GM12878 (cell line): Measurements from ENCODE around the gene JMJD6. TPM values are rescaled to one million over a fixed set of nuclear protein-coding genes. Genes with fewer than 3 reads are reported as not detected.

ENCODE experiments used
- ATAC-seq: fragments of 200-7000 bp; cut with Tn5 transposase; 3 replicates; pipeline ENCODE4 v1.9.1; 2020; ENCODE audit warnings: mild to moderate bottlenecking, moderate library complexity
- BruUV-seq: library from RNA; stranded (reverse); fragments of 400-500 nt; replicated peaks from 2 replicates; lab custom pipeline; 2021; lab: Mats Ljungman, UMichigan
- CTCF ChIA-PET: fragments of 300-600 bp; sonication (Branson Sonifier 250); formaldehyde crosslinking; extraction: SDS; loops from one replicate; lab custom pipeline; 2021; ENCODE audit warnings: inconsistent platforms; lab: Yijun Ruan, JAX
- POLR2A ChIA-PET: fragments of 350-600 bp; formaldehyde crosslinking; extraction: SDS; loops from one replicate; lab custom pipeline; 2021; ENCODE audit warnings: inconsistent platforms; lab: Charles Lee
- RAD21 ChIA-PET: fragments of 300-600 bp; sonication (Branson Sonifier 250); formaldehyde crosslinking; loops from one replicate; lab custom pipeline; 2023; ENCODE audit warnings: antibody characterized with exemption; ENCODE audit not compliant: unreplicated experiment; lab: Charles Lee
- SMC1A ChIA-PET: fragments of 300-600 bp; sonication (Branson Sonifier 250); formaldehyde crosslinking; loops from one replicate; lab custom pipeline; 2023; ENCODE audit not compliant: unreplicated experiment, uncharacterized antibody; lab: Charles Lee
- DNase-seq: peaks from one replicate; pipeline ENCODE4 v3.0.0-alpha.2; 2011; ENCODE audit warnings: low read depth, low spot score
- FAIRE-seq: peaks from 3 replicates; lab custom pipeline; 2011; peaks lifted over from hg19 to GRCh38; lab: Jason Lieb, UNC
- H2AFZ ChIP-seq: 2 replicates; pipeline ENCODE4 v1.6.0; 2011; ENCODE audit warnings: low read depth, low read length, control low read depth; ENCODE audit not compliant: control insufficient read depth
- H3K27ac ChIP-seq: 2 replicates; pipeline ENCODE4 v1.5.1; 2011; ENCODE audit warnings: control low read depth; ENCODE audit not compliant: control insufficient read depth, insufficient read depth
- H3K27me3 ChIP-seq, 2 experiments: replicated peaks in 1 of 2; 2 replicates each; pipeline versions ENCODE4 v1.6.0 to v1.6.1; 2011; ENCODE audit warnings: low read length in 1 of 2; ENCODE audit not compliant: control insufficient read depth in 2 of 2, insufficient read depth in 2 of 2
- H3K36me3 ChIP-seq, 2 experiments: 2 replicates each; pipeline ENCODE4 v1.5.1; 2011; ENCODE audit warnings: low read length in 1 of 2; ENCODE audit not compliant: control insufficient read depth in 2 of 2, insufficient read depth in 2 of 2
- H3K4me1 ChIP-seq: 2 replicates; pipeline ENCODE4 v1.6.1; 2011; ENCODE audit warnings: mild to moderate bottlenecking, low read length, moderate library complexity, mixed read lengths; ENCODE audit not compliant: control insufficient read depth, insufficient read depth
- H3K4me2 ChIP-seq: 2 replicates; pipeline ENCODE4 v1.6.0; 2011; ENCODE audit warnings: control low read depth; ENCODE audit not compliant: control insufficient read depth, insufficient read depth
- H3K4me3 ChIP-seq: fragments of 200-600 bp; sonication (generic); 2 replicates; pipeline ENCODE4 v1.5.1; 2016
- H3K79me2 ChIP-seq: 2 replicates; pipeline ENCODE4 v1.6.0; 2011; ENCODE audit warnings: low read length; ENCODE audit not compliant: control insufficient read depth, insufficient read depth
- H3K9ac ChIP-seq: 2 replicates; pipeline ENCODE4 v1.8.0; 2011; ENCODE audit warnings: low read length, control low read depth, mixed read lengths; ENCODE audit not compliant: control insufficient read depth, insufficient read depth
- H3K9me3 ChIP-seq: replicated peaks from 3 replicates; pipeline ENCODE4 v1.5.1; 2011; ENCODE audit warnings: mild to moderate bottlenecking, low read length; ENCODE audit not compliant: control insufficient read depth, insufficient read depth
- H4K20me1 ChIP-seq: 2 replicates; pipeline ENCODE4 v1.6.0; 2011; ENCODE audit not compliant: control insufficient read depth, insufficient read depth
- E2F4 ChIP-seq: IDR thresholded peaks from 2 replicates; pipeline ENCODE4 v1.6.1; 2012; ENCODE audit warnings: low read depth, low read length, improper control_type of control experiment
- EZH2 ChIP-seq: IDR thresholded peaks from 2 replicates; pipeline ENCODE4 v1.6.1; 2012; ENCODE audit warnings: low read depth, mild to moderate bottlenecking, control low read depth, inconsistent platforms, low read length, borderline replicate concordance; ENCODE audit not compliant: control insufficient read depth
- MEF2B ChIP-seq: fragments of 450-650 bp; IDR thresholded peaks from 2 replicates; pipeline ENCODE4 v1.6.1; 2018; ENCODE audit warnings: mild to moderate bottlenecking, moderate library complexity; ENCODE audit not compliant: partially characterized antibody, poor library complexity, severe bottlenecking
- MYC ChIP-seq: IDR thresholded peaks from 2 replicates; pipeline ENCODE4 v1.6.1; 2011; ENCODE audit warnings: mild to moderate bottlenecking, low read length, moderate library complexity, inconsistent platforms; ENCODE audit not compliant: insufficient read depth, insufficient replicate concordance, insufficient read length, severe bottlenecking
- NFIC ChIP-seq: IDR thresholded peaks from 2 replicates; pipeline ENCODE4 v1.6.1; 2012; ENCODE audit warnings: low read depth, mild to moderate bottlenecking, inconsistent platforms, low read length, moderate library complexity
- NFXL1 ChIP-seq: fragments of 450-650 bp; IDR thresholded peaks from 2 replicates; pipeline ENCODE4 v1.6.1; 2017; ENCODE audit warnings: antibody characterized with exemption, mild to moderate bottlenecking, borderline replicate concordance
- NR2C2 ChIP-seq: IDR thresholded peaks from 2 replicates; pipeline ENCODE4 v1.6.1; 2011; ENCODE audit warnings: borderline replicate concordance, low read depth; ENCODE audit not compliant: control insufficient read depth, insufficient read length
- SIN3A ChIP-seq: IDR thresholded peaks from 2 replicates; pipeline ENCODE4 v1.6.1; 2012; ENCODE audit warnings: low read depth, low read length, improper control_type of control experiment
- WGBS: methylation state at CpG from one replicate; pipeline ENCODE4 v1.1.6; 2016; ENCODE audit warnings: low lambda C conversion rate; ENCODE audit not compliant: insufficient replicate concordance, insufficient coverage; ENCODE audit errors: missing lambda C conversion rate; 5-methylcytosine and 5-hydroxymethylcytosine counted together
- in situ Hi-C: fragments of 300-500 bp; cut with MboI; formaldehyde crosslinking; loops from 9 replicates; pipeline ENCODE4 v1.14.3; 2018; ENCODE audit warnings: mixed read lengths
- intact Hi-C: fragments of 100-400 bp; cut with micrococcal nuclease; formaldehyde crosslinking; loops from one replicate; pipeline ENCODE4 v1.14.2; 2022; ENCODE audit not compliant: unreplicated experiment
- polyA plus RNA-seq, 11 experiments: library from polyadenylated mRNA; depleted of rRNA in 4 of 11; unstranded in 6 of 11; stranded (reverse) in 5 of 11; fragments of >200 nt; fragmentation: Nextera tagmentation in 4 of 11; fragmentation: Illumina TruSeq in 1 of 11; extraction: Ambion mirVana in 4 of 11; extraction: Trizol in 1 of 11; gene quantifications; 1 replicate in 1 of 11; 2 replicates in 10 of 11; pipeline versions ENCODE4 v1.2.1 to v1.2.3, GENCODE V29; 2011 to 2016; ENCODE audit warnings: inconsistent platforms in 2 of 11, missing spikeins in 2 of 11, low read depth in 1 of 11
- total RNA-seq, 4 experiments: library from RNA; depleted of rRNA in 3 of 4; stranded (reverse); fragments of >200 nt in 3 of 4; fragmentation: Illumina TruSeq in 1 of 4; extraction: Trizol in 1 of 4; gene quantifications; 2 replicates each; pipeline versions ENCODE4 v1.2.1 to v1.2.3, GENCODE V29; 2013 to 2021
- TF ChIP-seq, protein P1 (sequence below): fragments of 450-650 bp; IDR thresholded peaks from 2 replicates; pipeline ENCODE4 v1.6.1; 2017; ENCODE audit warnings: borderline replicate concordance
- TF ChIP-seq, protein P2 (sequence below): fragments of 450-650 bp; IDR thresholded peaks from 2 replicates; pipeline ENCODE4 v1.6.1; 2017; ENCODE audit warnings: mild to moderate bottlenecking
- TF ChIP-seq, protein P3 (sequence below): fragments of 450-650 bp; conservative IDR thresholded peaks from 2 replicates; pipeline ENCODE4 v1.6.1; 2017; ENCODE audit warnings: mild to moderate bottlenecking, moderate library complexity
- TF ChIP-seq, protein P4 (sequence below): IDR thresholded peaks from 2 replicates; pipeline ENCODE4 v1.6.1; 2012; ENCODE audit warnings: mild to moderate bottlenecking, low read depth, low read length

The JMJD6 gene
- total and polyA plus RNA-seq, 10 of the 15 experiments (the other 5 are each of a cell fraction or from before 2014, with no cell fraction given): 1.2 to 36.0 (median 22.2) TPM

DNA sequence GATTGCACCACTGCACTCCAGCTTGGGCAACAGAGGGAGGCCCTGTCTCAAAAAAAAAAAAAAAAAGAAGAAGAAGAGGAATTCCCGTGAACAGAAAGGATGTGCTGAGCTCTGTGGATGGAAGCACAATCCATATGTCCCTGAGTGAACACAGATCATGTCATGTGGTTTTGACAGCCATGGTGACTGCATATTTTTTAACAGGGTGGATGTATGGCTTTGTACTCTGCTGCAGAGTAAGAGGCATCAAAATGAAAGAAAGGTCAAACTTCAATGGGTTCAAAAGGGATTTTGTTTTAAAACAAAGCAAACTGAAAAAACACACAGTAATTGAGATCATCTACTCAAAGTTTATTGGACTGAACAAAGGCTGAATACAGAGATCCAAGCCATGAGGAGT lies 47.2 kb downstream of the JMJD6 start:
- Histone ChIP-seq H3K9ac (no peak overlapping the region), H3K27me3 (peaks cover 0 to 5% of the 10 kb centered on the region in 2 experiments; a peak in 2 of 4 replicates), H3K9me3 (no peaks in the 10 kb centered on the region), H3K79me2 (no peaks in the 10 kb centered on the region), H3K27ac (no peak overlapping the region), H4K20me1 (no peaks in the 10 kb centered on the region), H2AFZ (no peak overlapping the region), H3K4me3 (no peak overlapping the region), H3K36me3 (no peaks in the 10 kb centered on the region), H3K4me2 (no peak overlapping the region), H3K4me1 (no peaks in the 10 kb centered on the region)
- ChIA-PET CTCF (interaction anchor here (0.6 kb wide), 1 partner anchor 96 kb away, joined by 3 read pairs; no protein-coding TSS in a partner anchor), SMC1A (no interaction called here), RAD21 (no interaction called here), POLR2A (interaction anchor here (0.6 kb wide), 1 partner anchor 122 kb away, joined by 3 read pairs; no protein-coding TSS in a partner anchor)
- in situ Hi-C loops (no loop called here), intact Hi-C loops (no loop called here)
- no peak for DNase-seq
- FAIRE-seq: no peak
- no TSS peak for BruUV-seq
- WGBS: 27% methylated on average over 1 of the region's 1 CpG
- no peak for ATAC-seq
- no peak for TF ChIP-seq E2F4
- TF ChIP-seq NFIC: no peak
- TF ChIP-seq SIN3A: no peak
- TF ChIP-seq NR2C2: no peak
- TF ChIP-seq MYC: no peak
- TF ChIP-seq EZH2: no peak
- TF ChIP-seq MEF2B: no peak
- TF ChIP-seq, protein P1, sequence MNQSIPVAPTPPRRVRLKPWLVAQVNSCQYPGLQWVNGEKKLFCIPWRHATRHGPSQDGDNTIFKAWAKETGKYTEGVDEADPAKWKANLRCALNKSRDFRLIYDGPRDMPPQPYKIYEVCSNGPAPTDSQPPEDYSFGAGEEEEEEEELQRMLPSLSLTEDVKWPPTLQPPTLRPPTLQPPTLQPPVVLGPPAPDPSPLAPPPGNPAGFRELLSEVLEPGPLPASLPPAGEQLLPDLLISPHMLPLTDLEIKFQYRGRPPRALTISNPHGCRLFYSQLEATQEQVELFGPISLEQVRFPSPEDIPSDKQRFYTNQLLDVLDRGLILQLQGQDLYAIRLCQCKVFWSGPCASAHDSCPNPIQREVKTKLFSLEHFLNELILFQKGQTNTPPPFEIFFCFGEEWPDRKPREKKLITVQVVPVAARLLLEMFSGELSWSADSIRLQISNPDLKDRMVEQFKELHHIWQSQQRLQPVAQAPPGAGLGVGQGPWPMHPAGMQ: no peak
- TF ChIP-seq NFXL1: no peak
- TF ChIP-seq, protein P2, sequence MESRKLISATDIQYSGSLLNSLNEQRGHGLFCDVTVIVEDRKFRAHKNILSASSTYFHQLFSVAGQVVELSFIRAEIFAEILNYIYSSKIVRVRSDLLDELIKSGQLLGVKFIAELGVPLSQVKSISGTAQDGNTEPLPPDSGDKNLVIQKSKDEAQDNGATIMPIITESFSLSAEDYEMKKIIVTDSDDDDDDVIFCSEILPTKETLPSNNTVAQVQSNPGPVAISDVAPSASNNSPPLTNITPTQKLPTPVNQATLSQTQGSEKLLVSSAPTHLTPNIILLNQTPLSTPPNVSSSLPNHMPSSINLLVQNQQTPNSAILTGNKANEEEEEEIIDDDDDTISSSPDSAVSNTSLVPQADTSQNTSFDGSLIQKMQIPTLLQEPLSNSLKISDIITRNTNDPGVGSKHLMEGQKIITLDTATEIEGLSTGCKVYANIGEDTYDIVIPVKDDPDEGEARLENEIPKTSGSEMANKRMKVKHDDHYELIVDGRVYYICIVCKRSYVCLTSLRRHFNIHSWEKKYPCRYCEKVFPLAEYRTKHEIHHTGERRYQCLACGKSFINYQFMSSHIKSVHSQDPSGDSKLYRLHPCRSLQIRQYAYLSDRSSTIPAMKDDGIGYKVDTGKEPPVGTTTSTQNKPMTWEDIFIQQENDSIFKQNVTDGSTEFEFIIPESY: no peak
- TF ChIP-seq, protein P3, sequence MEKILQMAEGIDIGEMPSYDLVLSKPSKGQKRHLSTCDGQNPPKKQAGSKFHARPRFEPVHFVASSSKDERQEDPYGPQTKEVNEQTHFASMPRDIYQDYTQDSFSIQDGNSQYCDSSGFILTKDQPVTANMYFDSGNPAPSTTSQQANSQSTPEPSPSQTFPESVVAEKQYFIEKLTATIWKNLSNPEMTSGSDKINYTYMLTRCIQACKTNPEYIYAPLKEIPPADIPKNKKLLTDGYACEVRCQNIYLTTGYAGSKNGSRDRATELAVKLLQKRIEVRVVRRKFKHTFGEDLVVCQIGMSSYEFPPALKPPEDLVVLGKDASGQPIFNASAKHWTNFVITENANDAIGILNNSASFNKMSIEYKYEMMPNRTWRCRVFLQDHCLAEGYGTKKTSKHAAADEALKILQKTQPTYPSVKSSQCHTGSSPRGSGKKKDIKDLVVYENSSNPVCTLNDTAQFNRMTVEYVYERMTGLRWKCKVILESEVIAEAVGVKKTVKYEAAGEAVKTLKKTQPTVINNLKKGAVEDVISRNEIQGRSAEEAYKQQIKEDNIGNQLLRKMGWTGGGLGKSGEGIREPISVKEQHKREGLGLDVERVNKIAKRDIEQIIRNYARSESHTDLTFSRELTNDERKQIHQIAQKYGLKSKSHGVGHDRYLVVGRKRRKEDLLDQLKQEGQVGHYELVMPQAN: no peak
- TF ChIP-seq, protein P4, sequence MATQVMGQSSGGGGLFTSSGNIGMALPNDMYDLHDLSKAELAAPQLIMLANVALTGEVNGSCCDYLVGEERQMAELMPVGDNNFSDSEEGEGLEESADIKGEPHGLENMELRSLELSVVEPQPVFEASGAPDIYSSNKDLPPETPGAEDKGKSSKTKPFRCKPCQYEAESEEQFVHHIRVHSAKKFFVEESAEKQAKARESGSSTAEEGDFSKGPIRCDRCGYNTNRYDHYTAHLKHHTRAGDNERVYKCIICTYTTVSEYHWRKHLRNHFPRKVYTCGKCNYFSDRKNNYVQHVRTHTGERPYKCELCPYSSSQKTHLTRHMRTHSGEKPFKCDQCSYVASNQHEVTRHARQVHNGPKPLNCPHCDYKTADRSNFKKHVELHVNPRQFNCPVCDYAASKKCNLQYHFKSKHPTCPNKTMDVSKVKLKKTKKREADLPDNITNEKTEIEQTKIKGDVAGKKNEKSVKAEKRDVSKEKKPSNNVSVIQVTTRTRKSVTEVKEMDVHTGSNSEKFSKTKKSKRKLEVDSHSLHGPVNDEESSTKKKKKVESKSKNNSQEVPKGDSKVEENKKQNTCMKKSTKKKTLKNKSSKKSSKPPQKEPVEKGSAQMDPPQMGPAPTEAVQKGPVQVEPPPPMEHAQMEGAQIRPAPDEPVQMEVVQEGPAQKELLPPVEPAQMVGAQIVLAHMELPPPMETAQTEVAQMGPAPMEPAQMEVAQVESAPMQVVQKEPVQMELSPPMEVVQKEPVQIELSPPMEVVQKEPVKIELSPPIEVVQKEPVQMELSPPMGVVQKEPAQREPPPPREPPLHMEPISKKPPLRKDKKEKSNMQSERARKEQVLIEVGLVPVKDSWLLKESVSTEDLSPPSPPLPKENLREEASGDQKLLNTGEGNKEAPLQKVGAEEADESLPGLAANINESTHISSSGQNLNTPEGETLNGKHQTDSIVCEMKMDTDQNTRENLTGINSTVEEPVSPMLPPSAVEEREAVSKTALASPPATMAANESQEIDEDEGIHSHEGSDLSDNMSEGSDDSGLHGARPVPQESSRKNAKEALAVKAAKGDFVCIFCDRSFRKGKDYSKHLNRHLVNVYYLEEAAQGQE: no peak
